Nucleus accumbens (tissue), 56 donors: ENCODE results near the gene IL1RN.
"Not testable (repeated sequence)": the region's sequence is repeated elsewhere in the genome, so short reads cannot be mapped to it uniquely, and the experiment has no call there.

ENCODE experiments used
- DNase-seq, 56 donors: peaks; one replicate each; lab custom pipeline; 2025; lab: John Stamatoyannopoulos, UW

Gene IL1RN

GRCh38 chr2:113126845-113127645, at the start of gene IL1RN:
Gene IL1RN (plus strand): TSS chr2:113127598. CDS start chr2:113127625, 27 bp downstream.
- DNase-seq = peak in 3 of 56 donors; percentile 9 to 14 (median 13)

- DNase-seq = no peak
These were observed 49.5 kb upstream of the IL1RN start for GRCh38 chr2:113077921-113078320.

DNA sequence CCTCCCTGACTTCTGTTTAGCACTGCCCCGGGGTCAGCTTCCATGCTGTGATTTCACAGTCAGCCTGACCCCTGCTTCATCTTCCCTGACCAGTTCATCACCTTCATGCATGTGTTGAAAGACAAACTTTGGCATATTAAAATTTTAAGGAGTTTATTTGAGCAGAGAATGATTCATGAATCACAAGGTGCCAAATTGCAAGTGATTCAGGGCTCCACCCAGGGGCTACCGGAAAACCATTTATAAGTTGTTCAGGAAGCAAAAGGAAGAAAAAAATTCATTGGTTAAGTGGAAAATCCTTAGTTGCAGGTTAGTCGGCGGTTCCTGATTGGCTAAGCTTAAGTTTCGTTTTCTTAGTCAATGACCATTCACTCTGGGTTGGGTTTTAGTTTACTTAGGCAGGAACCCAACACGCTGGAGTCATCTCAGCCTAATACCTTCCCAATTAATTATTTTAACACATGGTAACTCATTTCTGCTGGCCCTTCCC, 49.0 kb upstream of the IL1RN start:
- DNase-seq = peak in 1 of 56 donors; percentile 12

- DNase-seq = no peak
These were observed 48.3 kb upstream of the IL1RN start for GRCh38 chr2:113079131-113079530.

DNA sequence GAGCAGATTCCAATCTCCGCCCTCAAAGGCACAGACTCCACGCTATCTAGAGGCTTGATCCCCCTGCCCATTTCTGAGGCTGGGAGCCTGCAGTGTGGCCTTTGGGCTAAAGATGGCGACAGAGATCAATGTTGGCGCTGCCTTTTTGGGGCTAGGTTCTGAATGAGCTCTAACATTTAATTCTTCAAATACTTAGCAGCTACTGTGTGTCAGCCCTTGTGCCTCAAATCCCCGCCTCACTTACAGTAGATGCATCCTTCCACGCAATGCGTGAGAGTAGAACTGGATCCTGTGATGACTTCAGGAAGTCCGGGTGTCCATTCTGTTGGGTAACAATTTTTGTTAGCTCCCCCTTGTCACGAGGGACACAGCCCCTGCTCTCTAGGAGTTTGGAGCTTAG, 47.3 kb upstream of the IL1RN start:
- DNase-seq = peak in 4 of 56 donors; percentile 1 to 8 (median 4)

GRCh38 chr2:113081488-113082210, 45.7 kb upstream of the IL1RN start:
- no peak for DNase-seq

GRCh38 chr2:113083296-113083695, 44.1 kb upstream of the IL1RN start:
- DNase-seq = no peak

DNA sequence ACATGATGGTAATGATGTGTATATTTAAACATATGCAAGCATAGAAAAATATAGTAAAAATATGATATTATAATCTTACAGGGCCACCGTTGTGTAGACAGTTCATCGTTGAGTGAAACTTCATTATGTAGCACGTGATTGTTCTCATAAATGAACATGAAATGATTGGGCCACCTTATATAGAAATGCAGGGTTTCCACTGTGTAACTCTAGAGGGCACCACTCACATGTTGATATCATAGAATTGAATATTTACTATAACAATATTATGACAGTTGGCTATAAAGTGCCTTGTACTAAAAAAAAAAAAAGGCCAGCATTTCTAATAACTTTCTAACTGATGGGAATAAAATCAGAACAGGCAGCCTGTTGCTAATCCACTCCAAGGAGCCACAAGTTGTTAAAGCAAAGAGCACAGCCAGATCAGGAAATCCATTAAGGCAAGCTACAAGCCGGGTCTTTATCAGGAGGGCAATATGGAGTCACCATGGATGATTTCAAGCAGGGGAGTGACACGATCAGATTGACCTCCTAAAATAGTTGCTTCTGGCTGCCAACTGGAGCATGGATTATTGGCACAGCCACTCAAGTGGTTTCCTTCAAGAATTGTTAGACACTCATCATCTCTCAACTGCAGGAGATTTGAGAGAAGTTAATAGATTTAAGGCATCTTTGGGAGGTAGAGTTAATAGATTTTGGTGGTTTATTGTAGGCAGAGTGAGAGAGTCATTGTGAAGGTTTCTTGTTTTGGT, 43.0 kb upstream of the IL1RN start:
- no peak for DNase-seq

DNA sequence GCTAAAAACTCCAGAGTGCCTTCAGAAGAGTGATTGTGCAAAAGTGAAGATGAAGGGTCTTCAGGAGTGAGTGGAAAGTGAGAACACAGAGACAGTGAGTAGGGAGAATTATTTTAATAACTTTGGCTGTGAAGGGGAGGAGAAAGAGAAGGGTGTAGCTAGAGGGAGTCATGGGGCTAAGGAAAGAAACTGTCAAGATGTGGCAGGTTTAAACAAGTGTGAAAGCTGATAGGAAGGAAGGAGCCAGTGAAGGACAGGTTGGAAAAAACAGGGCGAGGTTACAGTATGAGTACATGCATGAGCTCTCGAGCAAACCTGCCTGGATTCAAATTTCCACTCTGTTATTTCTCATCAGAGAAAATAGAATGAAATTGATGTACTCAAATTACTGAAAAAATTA, 41.9 kb upstream of the IL1RN start:
- no peak for DNase-seq

DNA sequence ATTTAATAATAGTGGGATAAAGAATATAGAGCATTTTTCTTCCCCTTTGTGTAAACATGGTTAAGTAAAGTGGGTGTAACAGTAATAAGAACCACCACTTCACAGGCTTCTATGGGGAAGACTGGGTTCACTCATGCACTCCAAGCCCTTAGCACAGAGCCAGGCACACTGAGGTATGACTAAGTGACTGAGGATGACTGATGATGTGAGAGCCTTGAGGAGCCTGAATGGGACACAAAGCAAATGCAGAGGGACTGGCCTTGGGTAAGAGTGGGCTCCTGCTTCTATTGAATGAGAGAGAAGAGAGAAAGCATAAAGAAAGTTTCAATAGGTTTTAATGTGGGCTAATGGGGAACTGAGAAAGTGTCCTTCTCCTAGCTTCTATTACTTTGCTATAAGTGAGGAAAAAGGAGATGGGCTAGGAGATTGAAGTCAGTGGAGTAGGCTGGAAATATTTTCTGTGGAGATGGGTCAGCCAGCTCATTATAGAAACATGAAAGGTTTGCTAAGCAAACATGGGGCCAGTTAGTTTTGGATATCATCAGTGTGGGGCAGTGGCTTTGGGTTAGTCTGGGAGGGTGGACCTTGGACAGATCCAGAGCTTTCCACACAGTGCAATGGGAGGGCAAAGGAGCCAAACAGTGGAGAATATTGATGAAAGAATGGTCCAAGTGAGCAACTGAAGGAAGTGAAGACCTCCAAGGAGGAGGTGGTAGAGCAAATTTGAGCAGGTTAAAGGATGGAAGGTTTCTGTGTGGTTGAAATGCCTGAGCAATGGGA, 39.0 kb upstream of the IL1RN start:
- no peak for DNase-seq

- no peak for DNase-seq
These were observed 37.5 kb upstream of the IL1RN start for GRCh38 chr2:113089916-113090315.

DNA sequence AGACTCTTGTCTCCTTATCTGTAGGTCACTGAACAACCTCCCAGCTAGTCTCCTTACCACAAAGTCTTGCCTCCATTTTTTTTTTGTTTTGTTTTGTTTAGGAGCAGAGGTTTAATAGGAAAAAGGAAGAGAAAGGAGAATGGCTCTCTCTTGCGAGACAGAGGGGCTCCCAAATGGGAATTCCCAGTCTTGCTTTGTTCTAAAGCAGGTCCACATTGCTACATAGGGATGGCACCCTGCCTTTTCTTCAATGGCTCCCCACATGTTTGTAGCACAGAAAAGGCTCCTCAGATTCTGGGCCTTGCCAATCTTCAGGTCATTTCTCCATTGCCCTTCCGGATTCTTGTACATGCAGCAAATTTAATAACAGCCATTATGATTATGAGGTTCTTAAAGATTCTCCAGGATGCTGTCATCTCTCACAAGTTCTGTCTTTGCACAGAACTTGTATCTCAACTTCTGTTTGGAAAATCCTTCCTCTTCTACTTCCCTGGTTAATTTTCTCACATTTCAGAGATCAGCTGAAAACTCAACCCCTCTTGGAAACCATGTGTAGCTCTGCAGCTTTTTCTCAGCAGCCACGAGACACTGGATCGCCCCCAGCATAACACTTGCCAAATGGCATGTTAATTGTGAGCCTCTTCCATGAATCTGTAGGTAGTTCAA, 36.0 kb upstream of the IL1RN start:
- no peak for DNase-seq

- no peak for DNase-seq
These were observed 34.4 kb upstream of the IL1RN start for GRCh38 chr2:113092864-113093612.

DNA sequence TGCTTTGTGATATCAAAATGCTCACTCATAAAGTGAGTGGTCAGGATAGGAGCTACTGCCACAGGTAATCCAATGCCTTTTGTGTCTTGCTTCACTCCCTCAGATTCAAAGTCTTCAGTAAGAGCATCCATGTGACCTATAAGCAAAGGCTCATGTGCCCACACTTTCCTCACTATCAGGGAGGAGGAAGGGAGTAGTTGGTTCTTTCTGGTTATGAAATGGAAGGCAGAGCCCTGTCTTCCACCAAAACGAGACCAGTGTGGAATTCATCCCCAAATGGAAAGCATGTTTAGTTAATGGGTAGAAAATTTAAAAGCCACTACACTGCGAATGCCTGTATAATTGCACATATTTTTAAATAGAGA, 33.8 kb upstream of the IL1RN start:
- no peak for DNase-seq

- not testable (repeated sequence) for DNase-seq
These were observed 31.1 kb upstream of the IL1RN start for GRCh38 chr2:113096306-113096705.

DNA sequence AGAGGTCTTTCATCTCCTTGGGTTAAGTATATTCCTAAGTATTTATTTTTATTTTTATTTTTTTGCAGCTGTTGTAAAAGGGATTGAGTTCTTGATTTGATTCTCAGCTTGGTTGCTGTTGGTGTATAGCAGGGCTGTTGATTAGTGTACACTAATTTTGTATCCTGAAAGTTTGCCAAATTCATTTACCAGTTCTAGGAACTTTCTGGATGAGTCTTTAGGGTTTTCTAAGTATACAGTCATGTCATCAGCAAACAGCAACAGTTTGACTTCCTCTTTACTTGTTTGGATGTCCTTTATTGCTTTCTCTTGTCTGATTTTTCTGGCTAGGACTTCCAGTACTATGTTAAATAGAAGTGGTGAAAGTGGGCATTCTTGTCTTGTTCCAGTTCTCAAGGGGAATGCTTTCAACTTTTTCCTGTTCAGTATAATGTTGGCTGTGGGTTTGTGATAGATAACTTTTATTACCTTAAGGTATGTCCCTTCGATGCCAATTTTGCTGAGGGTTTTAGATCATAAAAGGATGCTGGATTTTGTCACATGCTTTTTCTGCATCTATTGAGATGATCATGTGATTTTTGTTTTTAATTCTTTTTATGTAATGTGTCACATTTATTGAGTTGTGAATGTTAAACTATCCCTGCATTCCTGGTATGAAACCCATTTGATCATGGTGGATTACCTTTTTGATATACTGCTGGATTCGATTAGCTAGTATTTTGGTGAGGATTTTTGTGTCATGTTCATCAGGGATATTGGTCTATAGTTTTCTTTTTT, 30.4 kb upstream of the IL1RN start:
- not testable (repeated sequence) for DNase-seq

DNA sequence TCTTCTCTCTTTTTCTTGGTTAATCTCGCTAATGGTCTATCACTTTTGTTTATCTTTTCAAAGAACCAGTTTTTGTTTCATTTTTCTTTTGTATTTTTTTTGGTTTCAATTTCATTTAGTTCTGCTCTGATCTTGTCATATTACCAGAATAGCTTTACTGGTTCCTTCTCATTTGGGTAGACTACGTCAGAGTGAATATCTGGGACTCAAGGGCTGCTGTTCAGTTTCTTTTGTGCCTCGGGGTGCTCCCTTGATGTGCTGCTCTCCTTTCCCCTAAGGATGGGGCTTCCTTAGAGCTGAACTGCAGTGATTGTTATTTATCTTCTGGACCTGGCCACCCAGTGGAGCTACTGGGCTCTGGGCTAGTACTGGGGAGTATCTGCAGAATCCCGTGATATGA, 29.4 kb upstream of the IL1RN start:
- DNase-seq = no peak

GRCh38 chr2:113098532-113098931, 28.9 kb upstream of the IL1RN start:
- no peak for DNase-seq
